ENCODE measurements around the gene GPX2.
"Not testable (repeated sequence)": the region's sequence is repeated elsewhere in the genome, so short reads cannot be mapped to it uniquely, and the experiment has no call there.

The GPX2 gene

GRCh38 chr14:64915797-64916196, 26.7 kb downstream of the GPX2 start:
- no peak overlapping the region for H3K4me3 ChIP-seq (ENCODE audit: low read depth, low read length)
- no peak for TF ChIP-seq CTCF (IDR thresholded peaks at IDR 0.05; ENCODE audit: low read depth, low read length, missing control alignments)
- no peak for DNase-seq (ENCODE audit: low read depth)

GRCh38 chr14:64915029-64915424, 27.5 kb downstream of the GPX2 start:
- peak overlapping the region; percentile 94 for H3K4me3 ChIP-seq (ENCODE audit: low read depth, low read length)
- TF ChIP-seq CTCF (IDR thresholded peaks at IDR 0.05; ENCODE audit: low read depth, low read length, missing control alignments) = no peak

GRCh38 chr14:64914237-64915028, 28.1 kb downstream of the GPX2 start, which contains the start of gene CHURC1:
CHURC1 (plus strand) TSS chr14:64914455; CDS start chr14:64914496, 41 bp downstream.
- DNase-seq (ENCODE audit: low read depth) = peak; percentile 90
- peak within 1 kb of the TSS; percentile 94 for H3K4me3 ChIP-seq (ENCODE audit: low read depth, low read length)
- no peak for TF ChIP-seq CTCF (IDR thresholded peaks at IDR 0.05; ENCODE audit: low read depth, low read length, missing control alignments)

More at GRCh38 chr14:64915029-64915424, 27.5 kb downstream of the GPX2 start:
- no peak for DNase-seq (ENCODE audit: low read depth)

GRCh38 chr14:64913477-64913876, 29.1 kb downstream of the GPX2 start:
- DNase-seq (ENCODE audit: low read depth); H3K4me3 ChIP-seq (ENCODE audit: low read depth, low read length): not testable (repeated sequence)

- DNase-seq (ENCODE audit: low read depth) = no peak
- no peak overlapping the region for H3K4me3 ChIP-seq (ENCODE audit: low read depth, low read length)
- TF ChIP-seq CTCF (IDR thresholded peaks at IDR 0.05; ENCODE audit: low read depth, low read length, missing control alignments) = no peak
Measured at GRCh38 chr14:64912261-64912660, 30.3 kb downstream of the GPX2 start.

- no peak overlapping the region for H3K4me3 ChIP-seq (ENCODE audit: low read depth, low read length)
- peak; percentile 42 for TF ChIP-seq CTCF (IDR thresholded peaks at IDR 0.05; ENCODE audit: low read depth, low read length, missing control alignments)
- no peak for DNase-seq (ENCODE audit: low read depth)
Measured at GRCh38 chr14:64910847-64911495, 31.6 kb downstream of the GPX2 start.

GRCh38 chr14:64906022-64906421, 36.5 kb downstream of the GPX2 start:
- TF ChIP-seq CTCF (IDR thresholded peaks at IDR 0.05; ENCODE audit: low read depth, low read length, missing control alignments) = no peak
- no peak for DNase-seq (ENCODE audit: low read depth)

More at GRCh38 chr14:64906022-64906421, 36.5 kb downstream of the GPX2 start:
- no peak overlapping the region for H3K4me3 ChIP-seq (ENCODE audit: low read depth, low read length)
